Activated CD4-positive, alpha-beta memory T cell treated with anti-CD3 and anti-CD28 coated beads, Interleukin-2, amount 10 ng/mL, durations not matched to agents 7 days and 5 days (primary cell): Measurements from ENCODE around the gene ACTR1A. TPM values are rescaled to one million over a fixed set of nuclear protein-coding genes. Genes with fewer than 3 reads are reported as not detected.

Experiments
- CTCF ChIA-PET: fragments of 350-600 bp; sonication (Branson Sonifier 250); formaldehyde crosslinking; loops from one replicate; lab custom pipeline; 2021; ENCODE audit warnings: antibody characterized with exemption, inconsistent platforms; lab: Charles Lee
- POLR2A ChIA-PET: fragments of 350-600 bp; sonication (Branson Sonifier 250); formaldehyde crosslinking; loops from one replicate; lab custom pipeline; 2021; ENCODE audit warnings: antibody characterized with exemption; lab: Charles Lee
- DNase-seq: peaks from one replicate; pipeline ENCODE4 v3.0.0-alpha.2; 2020
- H3K27ac Mint-ChIP-seq: one replicate; pipeline ENCODE4 v1.8.0; 2021; ENCODE audit warnings: mild to moderate bottlenecking, mixed read lengths
- H3K27me3 Mint-ChIP-seq: one replicate; pipeline ENCODE4 v1.8.0; 2021; ENCODE audit warnings: mixed read lengths
- H3K36me3 Mint-ChIP-seq: one replicate; pipeline ENCODE4 v1.8.0; 2021; ENCODE audit warnings: low read depth, mixed read lengths
- H3K4me1 Mint-ChIP-seq: one replicate; pipeline ENCODE4 v1.8.0; 2021; ENCODE audit warnings: mixed read lengths
- H3K4me3 Mint-ChIP-seq: one replicate; pipeline ENCODE4 v1.8.0; 2021; ENCODE audit warnings: mild to moderate bottlenecking, mixed read lengths
- H3K9me3 Mint-ChIP-seq: one replicate; pipeline ENCODE4 v1.8.0; 2021; ENCODE audit warnings: mixed read lengths
- total RNA-seq, 2 experiments: library from RNA; stranded (reverse); gene quantifications; one replicate each; pipeline ENCODE4 v1.2.3, GENCODE V29; 2021

ACTR1A gene
- total RNA-seq, 2 experiments from 2014 or later = 74.3 to 78.9 TPM

DNA sequence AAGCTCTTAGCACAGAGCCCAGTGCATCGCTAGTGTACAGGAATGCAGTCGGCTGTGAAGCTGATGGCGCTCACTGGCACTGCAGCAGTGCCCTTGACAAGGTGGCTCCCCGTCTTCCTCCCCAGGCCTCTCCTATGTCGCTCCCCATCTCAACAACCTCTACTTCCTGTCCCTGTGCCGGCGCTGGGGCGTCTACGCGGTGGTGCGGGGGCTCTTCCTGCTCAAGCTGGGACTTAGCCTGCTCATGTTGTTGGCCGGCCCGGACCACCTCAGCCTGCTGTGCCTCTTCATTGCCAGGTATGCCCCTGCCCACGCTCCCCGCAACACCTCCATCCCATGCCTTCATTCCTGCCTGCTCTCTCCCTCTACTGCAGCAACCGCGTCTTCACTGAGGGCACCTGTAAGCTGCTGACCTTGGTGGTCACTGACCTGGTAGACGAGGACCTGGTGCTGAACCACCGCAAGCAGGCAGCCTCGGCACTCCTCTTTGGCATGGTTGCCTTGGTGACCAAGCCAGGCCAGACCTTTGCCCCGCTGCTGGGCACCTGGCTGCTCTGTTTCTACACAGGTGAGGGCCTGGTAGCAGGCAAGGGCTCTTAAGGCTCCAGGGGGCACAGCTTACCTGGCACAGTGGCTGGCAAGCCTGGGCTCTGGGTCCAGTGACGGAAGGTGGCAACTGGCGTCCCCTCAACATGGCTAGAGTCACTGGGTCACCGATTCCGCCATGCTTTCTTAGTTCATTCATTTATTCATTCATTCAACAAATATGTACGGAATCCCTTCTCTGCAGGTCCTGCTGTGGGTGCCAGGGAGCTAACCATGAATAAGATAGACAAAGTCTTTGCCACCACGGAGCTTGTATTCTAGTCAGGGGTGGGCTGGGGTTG, 28.8 kb downstream of the ACTR1A start:
- CTCF ChIA-PET = interaction anchor here (0.6 to 3.3 kb wide), 4 partner anchors 10 to 376 kb away, joined by 3 to 9 read pairs (median 4); no protein-coding TSS in a partner anchor
- Mint-ChIP-seq H3K36me3 (peaks cover 16% of the 10 kb centered on the region), H3K27me3 (no peaks in the 10 kb centered on the region), H3K4me1 (peaks cover 16% of the 10 kb centered on the region), H3K27ac (peak overlapping the region; percentile 56), H3K9me3 (no peaks in the 10 kb centered on the region), H3K4me3 (no peak overlapping the region)
- DNase-seq = peak; percentile 26
- POLR2A ChIA-PET = interaction anchor here (0.5 to 2.6 kb wide), 7 partner anchors 12 to 228 kb away, joined by 3 to 11 read pairs (median 3); partner anchors contain the start of genes C10orf95 and GBF1

DNA sequence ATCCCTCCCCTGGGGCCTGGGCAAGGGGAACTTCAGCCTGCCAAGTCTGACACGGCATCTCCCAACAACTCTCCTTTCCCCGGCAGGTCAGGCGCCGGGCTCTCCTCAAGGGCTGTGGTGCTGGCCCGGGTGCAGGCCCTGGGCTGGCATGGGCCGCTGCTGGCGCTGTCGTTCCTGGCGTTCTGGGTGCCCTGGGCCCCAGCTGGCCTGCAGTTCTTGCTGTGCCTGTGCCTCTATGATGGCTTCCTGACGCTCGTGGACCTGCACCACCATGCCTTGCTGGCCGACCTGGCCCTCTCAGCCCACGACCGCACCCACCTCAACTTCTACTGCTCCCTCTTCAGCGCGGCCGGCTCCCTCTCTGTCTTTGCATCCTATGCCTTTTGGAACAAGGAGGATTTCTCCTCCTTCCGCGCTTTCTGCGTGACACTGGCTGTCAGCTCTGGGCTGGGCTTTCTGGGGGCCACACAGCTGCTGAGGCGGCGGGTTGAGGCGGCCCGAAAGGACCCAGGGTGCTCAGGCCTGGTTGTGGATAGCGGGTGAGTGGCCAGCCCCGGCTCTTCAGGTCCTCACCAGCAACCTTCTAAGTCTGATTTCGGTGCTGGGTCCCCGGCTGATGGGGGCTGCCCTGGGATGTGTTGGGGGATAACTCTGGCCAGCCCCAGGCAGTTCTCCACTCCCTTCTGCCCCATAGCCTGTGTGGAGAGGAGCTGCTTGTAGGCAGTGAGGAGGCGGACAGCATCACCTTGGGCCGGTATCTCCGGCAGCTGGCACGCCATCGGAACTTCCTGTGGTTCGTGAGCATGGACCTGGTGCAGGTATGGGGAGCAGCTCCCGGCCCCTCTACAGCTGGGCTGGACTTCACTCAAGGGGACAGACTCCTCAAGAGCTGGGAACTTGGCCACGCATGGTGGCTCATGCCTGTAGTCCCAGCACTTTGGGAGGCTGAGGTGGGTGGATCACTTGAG, 31.6 kb downstream of the ACTR1A start:
- no peaks in the 10 kb centered on the region for H3K9me3 Mint-ChIP-seq

DNA sequence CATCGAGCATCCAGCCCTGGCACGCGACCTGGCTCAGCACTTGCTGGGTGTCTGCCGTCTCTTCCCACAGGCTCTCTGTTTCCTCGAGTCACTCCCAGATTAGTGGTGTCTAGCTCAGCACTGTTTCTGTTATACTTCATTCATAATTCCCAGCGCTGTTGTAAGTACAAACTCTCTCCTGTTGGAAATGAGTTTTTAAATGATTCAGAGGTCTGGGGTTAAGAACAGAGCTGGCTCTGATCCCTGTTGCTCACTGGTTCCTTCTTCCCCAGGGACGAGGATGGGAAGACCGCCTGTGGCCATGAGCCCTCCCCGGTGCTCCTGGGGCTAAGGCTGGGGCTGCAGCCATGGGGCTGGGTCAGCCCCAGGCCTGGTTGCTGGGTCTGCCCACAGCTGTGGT, 33.8 kb downstream of the ACTR1A start:
- peaks cover 18% of the 10 kb centered on the region for H3K4me1 Mint-ChIP-seq
- H3K27me3 Mint-ChIP-seq = no peaks in the 10 kb centered on the region
- no peak for DNase-seq
- POLR2A ChIA-PET = interaction anchor here (0.9 to 1.6 kb wide), 4 partner anchors 8 to 310 kb away, joined by 3 to 6 read pairs (median 3); partner anchors contain the start of gene C10orf95
- H3K9me3 Mint-ChIP-seq = no peaks in the 10 kb centered on the region
- CTCF ChIA-PET = interaction anchor here (1.1 to 2.3 kb wide), 2 partner anchors 10 to 70 kb away, joined by 4 to 8 read pairs; no protein-coding TSS in a partner anchor
- peaks cover 7% of the 10 kb centered on the region for H3K36me3 Mint-ChIP-seq
- no peak overlapping the region for H3K4me3 Mint-ChIP-seq
- no peak overlapping the region for H3K27ac Mint-ChIP-seq

More for the DNA sequence above, 31.6 kb downstream of the ACTR1A start:
- no peak overlapping the region for H3K4me3 Mint-ChIP-seq
- no peak overlapping the region for H3K27ac Mint-ChIP-seq
- DNase-seq = no peak
- POLR2A ChIA-PET = interaction anchor here (1.6 kb wide), 1 partner anchor 20 kb away, joined by 10 read pairs; the partner anchor contains the start of gene C10orf95
- H3K36me3 Mint-ChIP-seq = peaks cover 10% of the 10 kb centered on the region
- H3K27me3 Mint-ChIP-seq = no peaks in the 10 kb centered on the region
- H3K4me1 Mint-ChIP-seq = peaks cover 18% of the 10 kb centered on the region
- CTCF ChIA-PET = interaction anchor here (3.3 kb wide), 1 partner anchor 240 kb away, joined by 9 read pairs; no protein-coding TSS in a partner anchor

DNA sequence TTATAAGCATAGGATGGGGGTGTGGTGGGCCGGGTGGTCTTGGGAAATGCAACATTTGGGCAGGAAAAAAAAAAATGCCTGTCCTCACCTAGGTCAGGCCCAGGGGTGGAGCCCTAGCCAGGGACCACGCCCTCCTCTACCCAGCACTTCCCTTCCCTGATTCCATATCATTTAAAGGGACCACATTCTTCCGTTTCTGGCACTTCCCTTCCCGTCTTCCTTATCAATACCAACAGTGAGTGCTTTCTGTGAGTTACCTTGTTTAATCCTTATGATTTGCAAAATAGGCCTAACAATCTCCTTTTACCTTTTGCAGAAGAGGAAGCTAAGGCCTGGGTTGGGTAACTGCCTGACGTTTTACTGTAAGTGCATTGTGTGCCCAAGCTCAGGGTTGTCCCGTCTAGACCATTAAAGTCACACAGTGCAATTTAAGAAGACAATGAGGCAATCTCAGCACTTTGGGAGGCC, 34.5 kb downstream of the ACTR1A start:
- POLR2A ChIA-PET = interaction anchor here (1.2 kb wide), 1 partner anchor 310 kb away, joined by 3 read pairs; no protein-coding TSS in a partner anchor
- Mint-ChIP-seq H3K9me3 (no peaks in the 10 kb centered on the region), H3K4me3 (no peak overlapping the region), H3K4me1 (peaks cover 14% of the 10 kb centered on the region), H3K36me3 (peaks cover 7% of the 10 kb centered on the region), H3K27ac (no peak overlapping the region), H3K27me3 (no peaks in the 10 kb centered on the region)
- DNase-seq = no peak
- CTCF ChIA-PET = interaction anchor here (1.1 to 2.3 kb wide), 2 partner anchors 11 to 69 kb away, joined by 4 to 8 read pairs; no protein-coding TSS in a partner anchor

DNA sequence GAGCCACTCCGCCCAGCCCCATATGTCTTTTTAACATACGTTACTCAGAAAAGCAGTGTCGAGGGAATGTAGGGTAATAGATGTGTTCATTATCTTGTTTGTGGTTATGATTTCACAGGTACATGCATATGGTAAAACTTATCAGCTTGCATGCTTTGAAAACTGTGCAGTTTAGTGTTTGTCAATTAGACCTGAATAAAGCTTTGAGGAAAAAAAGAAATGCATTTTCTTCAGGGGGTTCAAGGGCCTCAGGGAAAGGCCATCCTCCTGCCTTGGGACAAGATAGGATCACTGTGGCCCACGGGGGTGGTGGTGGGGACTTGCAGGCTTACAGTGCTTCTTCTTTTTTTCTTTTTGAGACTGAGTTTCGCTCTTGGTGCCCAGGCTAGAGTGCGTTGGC, 35.2 kb downstream of the ACTR1A start:
- H3K9me3 Mint-ChIP-seq = no peaks in the 10 kb centered on the region
- no peak overlapping the region for H3K27ac Mint-ChIP-seq
- no peak for DNase-seq
- H3K27me3 Mint-ChIP-seq = no peaks in the 10 kb centered on the region
- ChIA-PET POLR2A (no interaction called here), CTCF (interaction anchor here (1.1 to 2.3 kb wide), 2 partner anchors 11 to 68 kb away, joined by 4 to 8 read pairs; no protein-coding TSS in a partner anchor)
- H3K4me1 Mint-ChIP-seq = peaks cover 17% of the 10 kb centered on the region
- H3K4me3 Mint-ChIP-seq = no peak overlapping the region
- H3K36me3 Mint-ChIP-seq = peaks cover 4% of the 10 kb centered on the region

DNA sequence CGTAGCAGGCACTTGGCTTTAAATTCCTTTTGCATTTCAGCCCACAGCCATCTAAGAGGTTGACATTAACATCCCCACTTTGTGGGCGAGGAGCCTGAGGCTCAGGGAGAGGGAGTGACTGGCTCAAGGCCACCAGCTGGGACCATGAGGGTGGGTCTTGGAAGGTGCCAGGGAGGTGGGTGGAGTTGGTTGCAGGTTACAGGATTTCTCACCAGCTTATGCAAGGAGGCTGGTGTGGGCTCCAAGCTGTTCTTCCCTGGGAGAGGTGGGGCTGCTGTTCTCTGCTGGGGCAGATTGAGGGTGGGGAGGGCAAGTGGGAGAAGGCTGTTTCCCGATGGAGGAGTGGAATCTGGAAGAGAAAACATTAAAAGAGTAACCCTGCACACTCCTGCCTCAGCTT, 37.0 kb downstream of the ACTR1A start:
- Mint-ChIP-seq H3K9me3 (no peaks in the 10 kb centered on the region), H3K27me3 (no peaks in the 10 kb centered on the region), H3K36me3 (peaks cover 4% of the 10 kb centered on the region), H3K4me1 (peaks cover 36% of the 10 kb centered on the region), H3K27ac (no peak overlapping the region), H3K4me3 (no peak overlapping the region)
- no peak for DNase-seq
- CTCF ChIA-PET = no interaction called here
- POLR2A ChIA-PET = interaction anchor here (1.0 kb wide), 1 partner anchor 11 kb away, joined by 3 read pairs; no protein-coding TSS in a partner anchor

DNA sequence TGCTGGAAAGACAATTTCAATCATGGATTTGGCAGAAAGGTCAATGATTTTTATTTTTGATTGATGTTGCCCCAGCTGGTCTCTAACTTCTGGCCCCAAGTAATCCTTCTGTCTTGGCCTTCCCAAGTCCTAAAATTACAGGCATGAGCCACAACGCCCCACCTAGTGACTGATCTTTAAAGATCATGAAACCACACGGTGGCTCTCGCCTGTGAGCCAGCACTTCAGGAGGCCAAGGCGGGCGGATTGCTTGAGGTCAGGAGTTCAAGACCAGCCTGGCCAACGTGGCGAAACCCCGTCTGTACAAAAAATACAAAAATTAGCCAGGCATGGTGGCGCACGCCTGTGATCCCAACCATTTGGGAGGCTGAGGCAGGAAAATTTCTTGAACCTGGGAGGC, 38.5 kb downstream of the ACTR1A start:
- ChIA-PET POLR2A (interaction anchor here (4.2 kb wide), 1 partner anchor 43 kb away, joined by 18 read pairs; the partner anchor contains the start of gene FBXL15), CTCF (interaction anchor here (1.3 kb wide), 1 partner anchor 65 kb away, joined by 6 read pairs; no protein-coding TSS in a partner anchor)
- H3K4me1 Mint-ChIP-seq = peaks cover 35% of the 10 kb centered on the region
- H3K36me3 Mint-ChIP-seq = no peaks in the 10 kb centered on the region
- H3K27me3 Mint-ChIP-seq = no peaks in the 10 kb centered on the region
- H3K4me3 Mint-ChIP-seq = no peak overlapping the region
- H3K27ac Mint-ChIP-seq = no peak overlapping the region
- no peaks in the 10 kb centered on the region for H3K9me3 Mint-ChIP-seq
- no peak for DNase-seq

DNA sequence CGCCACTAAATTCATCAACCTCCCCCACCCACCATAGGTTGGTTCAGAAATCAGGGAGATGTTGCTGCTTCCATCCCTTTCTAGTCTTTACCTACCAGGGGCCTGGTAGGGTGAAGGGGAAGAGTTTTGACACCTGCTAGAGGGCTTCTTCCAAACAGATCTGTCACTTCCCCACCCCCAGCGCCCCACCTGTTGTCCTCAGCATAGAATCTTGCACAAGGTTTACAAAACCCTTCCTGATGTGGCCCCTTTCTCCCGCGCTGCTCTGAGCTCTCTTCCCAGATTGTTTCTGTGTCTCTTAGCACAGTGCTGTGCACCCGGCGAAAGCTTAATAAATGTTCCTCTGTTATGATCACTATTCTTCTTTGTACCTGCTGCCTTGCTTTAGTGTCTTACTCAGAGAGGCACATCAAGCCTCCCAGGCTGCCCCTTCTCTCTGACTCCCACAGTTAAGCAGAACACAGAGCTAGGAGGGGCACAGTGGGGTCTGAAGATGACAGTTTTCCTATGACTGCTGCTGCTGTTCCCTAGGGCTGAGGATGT, 39.9 kb downstream of the ACTR1A start:
- no peak for DNase-seq
- H3K27me3 Mint-ChIP-seq = no peaks in the 10 kb centered on the region
- H3K36me3 Mint-ChIP-seq = no peaks in the 10 kb centered on the region
- H3K27ac Mint-ChIP-seq = no peak overlapping the region
- peaks cover 31% of the 10 kb centered on the region for H3K4me1 Mint-ChIP-seq
- CTCF ChIA-PET = interaction anchor here (0.6 to 3.3 kb wide), 7 partner anchors 10 to 111 kb away, joined by 3 to 22 read pairs (median 6); partner anchors contain the start of genes ACTR1A and C10orf95
- peak overlapping the region; percentile 84 for H3K4me3 Mint-ChIP-seq
- POLR2A ChIA-PET = interaction anchor here (0.7 to 4.2 kb wide), 9 partner anchors 11 to 222 kb away, joined by 3 to 73 read pairs (median 3); partner anchors contain the start of genes C10orf95, FBXL15, NFKB2 and PITX3
- no peaks in the 10 kb centered on the region for H3K9me3 Mint-ChIP-seq

DNA sequence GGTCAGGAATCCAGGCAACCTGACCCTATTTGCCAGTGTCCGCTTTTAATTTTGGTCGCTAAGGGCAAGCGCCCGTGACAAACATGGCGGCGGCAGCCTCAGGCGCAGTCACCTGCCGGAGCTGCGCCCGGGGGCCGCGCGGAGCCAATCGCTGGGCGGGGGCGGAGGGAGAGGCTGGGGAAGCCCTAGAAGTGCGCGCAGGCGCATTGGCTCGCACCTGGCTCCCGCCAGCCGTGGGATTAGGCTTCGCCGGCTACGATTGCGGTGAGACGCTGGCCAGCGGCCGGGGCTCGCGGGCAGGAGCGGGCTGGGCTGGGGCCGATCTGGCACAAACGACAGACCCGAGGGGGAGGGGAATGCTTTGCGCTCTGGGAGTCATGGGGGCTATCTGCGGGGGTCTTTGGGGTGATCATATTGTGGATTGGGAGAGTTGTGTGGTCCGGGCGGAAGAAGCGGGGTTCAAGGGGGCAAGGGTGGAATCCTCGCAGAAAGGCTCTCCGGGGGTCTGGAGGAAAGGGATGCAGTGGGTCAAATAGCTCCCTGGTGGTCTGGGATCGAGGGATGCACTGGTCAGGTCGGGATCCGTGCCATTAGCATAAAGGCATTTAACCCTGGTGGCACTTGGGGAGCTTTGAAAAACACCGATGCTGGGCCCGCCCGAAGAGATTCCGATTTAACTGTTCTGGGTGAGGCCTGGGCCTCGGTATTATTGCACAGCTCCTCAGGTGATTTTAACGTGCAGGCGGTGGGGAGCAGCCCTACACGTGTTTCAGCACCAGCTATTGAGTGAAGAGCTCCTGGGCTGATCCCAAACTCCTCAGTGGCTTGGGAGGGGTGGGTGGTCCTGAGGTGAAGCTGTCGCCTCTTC, 41.1 kb downstream of the ACTR1A start:
- no peaks in the 10 kb centered on the region for H3K9me3 Mint-ChIP-seq

DNA sequence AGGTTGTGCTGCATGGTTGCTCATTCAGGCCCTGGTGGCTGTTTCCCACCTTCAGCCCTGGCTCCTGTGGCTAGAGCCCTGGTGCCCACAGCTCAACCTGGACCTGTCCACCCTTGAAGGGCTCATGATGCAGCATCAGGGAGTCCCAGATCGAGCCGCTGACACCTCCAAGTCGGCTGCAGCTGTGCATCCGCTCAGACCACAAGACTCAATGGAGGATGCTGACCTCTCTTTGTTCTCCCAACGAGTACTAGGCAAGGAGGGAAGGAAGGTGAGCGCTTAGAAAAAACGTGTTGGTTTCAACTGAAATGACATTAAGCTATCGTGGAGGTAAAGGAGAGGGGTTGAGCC, 41.7 kb downstream of the ACTR1A start:
- peaks cover 31% of the 10 kb centered on the region for H3K4me1 Mint-ChIP-seq
- no peaks in the 10 kb centered on the region for H3K27me3 Mint-ChIP-seq
- POLR2A ChIA-PET = interaction anchor here (1.0 to 4.2 kb wide), 9 partner anchors 8 to 215 kb away, joined by 3 to 73 read pairs (median 4); partner anchors contain the start of genes C10orf95, CUEDC2, FBXL15 and GBF1

More for the DNA sequence above, 41.1 kb downstream of the ACTR1A start:
- Mint-ChIP-seq H3K4me1 (peaks cover 31% of the 10 kb centered on the region), H3K4me3 (peak overlapping the region; percentile 84), H3K27ac (peak overlapping the region; percentile 60), H3K27me3 (no peaks in the 10 kb centered on the region), H3K36me3 (no peaks in the 10 kb centered on the region)
- POLR2A ChIA-PET = interaction anchor here (0.8 to 4.2 kb wide), 17 partner anchors 8 to 220 kb away, joined by 3 to 73 read pairs (median 3); partner anchors contain the start of genes C10orf95, CUEDC2, FBXL15 and GBF1
- DNase-seq = peak; percentile 93
- CTCF ChIA-PET = interaction anchor here (0.9 to 3.3 kb wide), 11 partner anchors 11 to 122 kb away, joined by 3 to 22 read pairs (median 4); partner anchors contain the start of genes ACTR1A, C10orf95, CUEDC2 and FBXL15

More for the DNA sequence above, 41.7 kb downstream of the ACTR1A start:
- no peak for DNase-seq
- Mint-ChIP-seq H3K4me3 (peak overlapping the region; percentile 84), H3K9me3 (no peaks in the 10 kb centered on the region), H3K36me3 (no peaks in the 10 kb centered on the region), H3K27ac (peak overlapping the region; percentile 60)
- CTCF ChIA-PET = interaction anchor here (0.9 to 3.3 kb wide), 10 partner anchors 10 to 123 kb away, joined by 3 to 22 read pairs (median 4); partner anchors contain the start of genes ACTR1A, C10orf95, CUEDC2 and FBXL15
